HG03159 (cell line): ENCODE measurements around the gene VEGFA.
A peak's percentile ranks its signal among the peaks of the same experiment; 100 is the strongest.

Experiments
- ATAC-seq: cut with Tn5 transposase; IDR thresholded peaks from one replicate; pipeline ENCODE4 v1.9.1; 2021; ENCODE audit warnings: mild to moderate bottlenecking, moderate library complexity; ENCODE audit not compliant: unreplicated experiment

VEGFA gene

DNA sequence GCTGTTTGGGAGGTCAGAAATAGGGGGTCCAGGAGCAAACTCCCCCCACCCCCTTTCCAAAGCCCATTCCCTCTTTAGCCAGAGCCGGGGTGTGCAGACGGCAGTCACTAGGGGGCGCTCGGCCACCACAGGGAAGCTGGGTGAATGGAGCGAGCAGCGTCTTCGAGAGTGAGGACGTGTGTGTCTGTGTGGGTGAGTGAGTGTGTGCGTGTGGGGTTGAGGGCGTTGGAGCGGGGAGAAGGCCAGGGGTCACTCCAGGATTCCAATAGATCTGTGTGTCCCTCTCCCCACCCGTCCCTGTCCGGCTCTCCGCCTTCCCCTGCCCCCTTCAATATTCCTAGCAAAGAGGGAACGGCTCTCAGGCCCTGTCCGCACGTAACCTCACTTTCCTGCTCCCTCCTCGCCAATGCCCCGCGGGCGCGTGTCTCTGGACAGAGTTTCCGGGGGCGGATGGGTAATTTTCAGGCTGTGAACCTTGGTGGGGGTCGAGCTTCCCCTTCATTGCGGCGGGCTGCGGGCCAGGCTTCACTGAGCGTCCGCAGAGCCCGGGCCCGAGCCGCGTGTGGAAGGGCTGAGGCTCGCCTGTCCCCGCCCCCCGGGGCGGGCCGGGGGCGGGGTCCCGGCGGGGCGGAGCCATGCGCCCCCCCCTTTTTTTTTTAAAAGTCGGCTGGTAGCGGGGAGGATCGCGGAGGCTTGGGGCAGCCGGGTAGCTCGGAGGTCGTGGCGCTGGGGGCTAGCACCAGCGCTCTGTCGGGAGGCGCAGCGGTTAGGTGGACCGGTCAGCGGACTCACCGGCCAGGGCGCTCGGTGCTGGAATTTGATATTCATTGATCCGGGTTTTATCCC, at the start of gene VEGFA:
Gene VEGFA (plus strand): TSS at position 686 of the 846 bp plus-strand sequence.
- peak; percentile 44 for ATAC-seq

DNA sequence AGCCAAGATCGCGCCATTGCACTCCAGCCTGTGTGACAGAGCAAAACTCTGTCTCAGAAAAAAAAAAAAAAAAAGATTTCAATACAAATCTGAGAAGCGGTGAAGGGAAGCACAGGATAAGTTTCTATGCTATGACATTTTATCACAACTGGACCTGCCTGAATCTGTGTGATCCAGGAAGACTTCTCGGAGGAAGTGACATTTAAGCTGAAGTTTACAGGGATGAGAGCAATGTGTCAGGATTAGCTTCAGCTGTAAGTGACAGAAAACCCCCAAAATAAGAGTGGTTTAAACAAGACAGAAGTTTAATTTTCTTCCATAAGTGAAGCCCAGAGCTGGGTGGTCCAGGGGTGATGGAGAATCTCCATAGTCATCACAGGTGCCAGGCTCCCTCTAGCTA, 49.0 kb upstream of the VEGFA start:
- ATAC-seq = no peak

DNA sequence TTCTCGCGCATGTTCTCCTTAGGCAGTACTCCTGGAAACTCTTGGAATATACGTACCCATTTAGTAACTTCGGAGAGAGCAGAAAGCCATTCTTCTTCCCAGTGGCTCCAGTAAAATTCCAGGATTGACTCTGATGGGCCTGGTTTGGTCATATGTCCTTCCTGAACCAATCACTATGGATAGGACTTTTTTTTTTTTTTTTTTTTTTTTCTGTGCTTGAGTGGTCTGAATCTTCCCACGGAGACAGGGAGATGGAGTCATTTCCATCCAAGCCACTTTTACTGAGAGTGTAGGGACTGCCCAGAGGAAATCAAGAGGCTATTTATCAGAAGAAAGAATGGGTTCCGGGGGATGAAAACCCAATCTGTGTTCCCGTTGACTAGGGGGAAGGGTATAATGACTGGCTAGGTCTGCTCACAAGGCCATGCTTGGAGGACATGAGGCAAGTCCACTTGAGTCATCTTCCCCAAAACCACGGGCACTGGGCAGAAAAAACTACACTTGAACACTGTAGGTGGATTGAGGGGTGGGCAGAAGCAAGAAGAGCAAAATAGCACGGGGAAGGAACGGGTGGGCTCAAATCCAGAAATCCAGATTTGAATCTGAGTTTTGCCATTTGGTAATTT, 47.0 kb upstream of the VEGFA start:
- ATAC-seq = no peak

DNA sequence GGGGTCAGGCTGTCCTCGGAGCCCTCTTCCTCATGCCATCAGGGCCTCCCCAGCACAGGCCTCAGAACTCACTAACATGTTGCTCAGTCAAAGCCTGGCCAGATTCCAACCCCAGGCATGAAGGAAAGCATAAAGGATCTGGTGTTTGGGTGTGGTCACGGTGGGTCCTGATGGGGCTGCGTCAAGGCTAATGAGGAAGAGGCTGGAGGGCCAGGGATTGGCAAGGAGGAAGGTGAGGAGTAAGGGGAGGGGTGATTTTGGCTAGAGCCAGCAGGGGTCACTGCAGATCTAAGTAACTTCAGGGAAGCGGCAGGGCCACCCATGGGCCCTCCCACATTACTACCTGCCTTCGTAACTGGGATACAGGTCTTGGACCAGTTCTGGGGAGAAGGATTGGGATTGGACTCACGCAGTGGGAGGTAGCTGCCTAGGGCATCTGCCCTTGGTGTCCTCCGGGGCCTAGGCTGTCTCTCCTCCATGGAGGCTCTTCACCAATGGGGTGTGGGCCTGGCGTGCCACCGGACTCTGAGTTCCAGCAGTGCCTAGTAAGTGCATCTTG, 46.2 kb upstream of the VEGFA start:
- peak; percentile 64 for ATAC-seq

DNA sequence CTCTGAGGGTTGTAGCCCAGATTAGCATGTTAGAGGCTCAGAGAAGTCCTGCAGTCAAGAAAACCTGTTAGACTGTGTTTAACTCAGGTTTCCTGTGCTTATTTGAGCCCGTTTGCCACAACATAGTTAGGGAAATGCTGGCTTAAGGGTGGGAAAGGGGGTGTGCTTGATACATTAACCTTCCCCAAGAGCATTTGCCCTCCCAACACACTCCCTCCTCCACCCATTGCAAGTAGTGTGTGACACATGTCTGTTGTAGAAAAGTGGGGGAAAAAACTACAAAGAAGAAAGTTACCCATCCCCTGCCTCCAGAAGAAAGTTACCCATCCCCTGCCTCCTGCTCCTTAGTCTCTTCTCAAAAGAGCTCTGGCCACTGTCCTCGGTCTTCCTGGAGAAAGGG, 45.7 kb upstream of the VEGFA start:
- ATAC-seq = no peak

DNA sequence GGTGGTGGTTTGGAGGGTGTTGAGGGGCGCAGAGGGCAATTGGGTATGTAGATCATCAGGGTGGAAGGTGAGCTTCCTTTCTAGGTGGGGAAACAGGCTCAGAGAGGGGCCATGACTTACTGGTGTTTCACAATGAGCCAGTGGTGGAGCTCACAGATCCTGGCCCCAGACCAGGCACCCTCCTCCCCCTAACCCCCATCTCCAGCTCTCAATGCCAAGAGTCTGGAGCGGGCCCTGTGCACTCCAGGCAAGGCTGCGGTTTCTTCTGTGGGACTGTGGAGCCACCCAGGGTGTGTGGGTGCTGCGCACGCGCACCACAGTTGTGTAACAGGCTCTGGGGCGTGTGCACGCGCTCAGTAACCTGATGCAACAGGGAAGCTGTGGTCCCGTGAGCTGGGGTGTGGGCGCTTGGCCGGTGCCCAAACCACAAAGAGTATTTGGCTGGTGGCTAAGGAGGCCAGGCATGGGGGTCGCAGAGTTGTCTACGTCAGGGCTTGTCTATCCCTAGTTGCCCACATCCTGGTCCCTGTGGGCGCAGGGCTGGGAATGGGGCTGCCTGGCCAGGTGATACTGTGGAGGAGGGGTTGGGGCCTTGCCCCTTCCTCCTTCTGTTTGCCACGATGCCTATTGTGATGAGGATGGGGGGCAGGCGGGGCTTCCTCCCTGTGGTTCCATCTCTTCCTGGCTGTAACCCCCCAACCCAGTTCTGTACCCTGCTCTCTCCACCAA, 44.9 kb upstream of the VEGFA start:
- ATAC-seq = peak; percentile 66

DNA sequence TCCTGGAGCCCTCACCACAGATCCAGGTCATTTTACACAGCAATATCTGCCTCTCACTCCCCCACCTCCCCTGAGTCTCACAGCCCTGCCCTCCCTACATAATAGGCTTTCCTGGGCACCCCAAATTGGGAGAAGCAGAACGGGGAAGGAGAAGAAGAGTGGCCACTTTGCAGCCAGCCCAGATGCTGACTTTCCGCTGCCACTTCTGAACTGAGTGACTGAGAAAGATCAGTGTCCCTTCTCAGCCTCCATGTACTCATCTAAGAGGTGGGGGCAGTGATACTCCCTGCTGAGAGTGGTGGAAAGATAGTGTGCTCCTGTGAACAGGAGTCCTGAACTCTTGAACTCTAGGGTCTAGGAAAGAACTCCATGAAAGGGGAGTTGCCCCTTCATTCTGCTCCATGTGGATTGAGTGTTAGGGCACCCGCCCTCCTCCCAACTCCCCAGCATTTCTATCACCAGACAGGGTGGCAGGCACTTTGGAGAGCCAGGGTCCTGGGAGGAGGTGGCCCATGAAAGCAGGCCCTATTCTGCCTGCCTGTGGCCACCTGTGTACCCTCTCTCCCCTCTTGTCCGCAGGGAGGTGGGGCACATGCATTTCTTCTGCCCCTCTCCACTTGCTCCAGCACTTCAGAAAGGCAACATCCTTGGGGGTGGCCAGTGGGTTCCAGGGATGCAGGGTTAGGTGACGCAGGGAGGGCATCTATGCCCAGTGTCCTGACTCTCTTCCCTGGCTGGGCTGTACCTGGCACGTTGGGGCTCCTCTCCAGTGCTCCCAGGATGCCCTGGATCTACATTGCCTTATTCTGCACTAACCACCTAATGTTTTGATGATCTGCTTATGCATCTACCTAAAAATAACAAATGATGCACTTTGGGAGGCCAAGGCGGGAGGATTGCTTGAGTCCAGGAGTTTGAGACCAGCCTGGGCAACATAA, 44.1 kb upstream of the VEGFA start:
- no peak for ATAC-seq

DNA sequence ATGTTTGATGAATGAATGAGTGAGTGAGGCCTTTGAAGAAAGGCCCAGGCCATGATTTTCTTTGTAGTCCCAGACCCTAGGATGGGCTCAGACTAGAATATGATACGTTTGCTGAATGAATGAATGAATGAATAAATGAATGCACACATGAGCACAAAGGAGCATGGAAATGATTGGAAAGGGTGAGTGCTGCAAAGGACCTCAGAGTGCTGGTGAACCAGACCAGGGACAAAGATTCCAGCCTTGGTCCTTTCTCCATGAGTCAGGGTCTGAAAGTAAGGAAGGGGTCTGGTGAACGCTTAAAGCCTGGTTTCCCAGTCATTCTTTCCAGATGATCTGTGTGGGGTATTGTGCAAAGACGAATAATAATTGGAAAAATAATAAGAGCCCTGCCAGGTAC, 42.4 kb upstream of the VEGFA start:
- no peak for ATAC-seq

DNA sequence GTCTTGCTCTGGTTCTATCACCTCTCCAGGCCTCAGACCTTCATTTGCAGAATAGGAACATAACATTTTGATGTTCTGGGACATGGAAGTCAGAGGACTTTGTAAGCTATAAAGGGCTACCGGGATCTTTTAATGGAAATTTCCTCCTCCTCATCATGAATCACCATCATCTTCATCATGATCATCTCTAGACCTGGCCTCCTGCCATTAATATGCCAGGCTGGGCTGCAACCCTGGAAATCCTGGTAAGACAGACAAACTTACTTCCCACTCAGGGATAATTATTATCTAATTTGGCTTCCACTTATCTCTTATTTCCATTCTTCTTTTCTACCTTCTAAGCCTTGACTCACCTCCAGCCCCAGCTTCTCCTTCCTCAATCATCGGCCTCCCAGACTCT, 41.4 kb upstream of the VEGFA start:
- no peak for ATAC-seq

DNA sequence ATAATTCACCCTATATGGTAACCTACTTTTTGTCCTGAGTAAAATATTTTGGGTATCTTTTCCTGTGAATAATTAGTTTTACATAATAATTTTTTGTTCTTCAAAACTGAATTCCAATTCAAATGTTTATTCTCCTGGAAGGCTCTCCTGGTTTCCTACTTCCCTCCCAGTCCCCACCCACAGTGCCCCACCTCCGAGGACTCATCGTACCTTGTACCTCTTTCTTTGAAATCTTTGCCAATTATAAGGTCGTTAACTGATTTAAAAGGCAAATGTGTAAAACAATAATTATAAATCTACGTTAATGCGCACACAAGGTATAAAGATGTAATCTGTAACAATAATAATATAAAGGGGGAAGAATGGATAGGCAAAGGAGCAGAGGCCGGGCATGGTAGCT, 40.5 kb upstream of the VEGFA start:
- ATAC-seq = no peak

DNA sequence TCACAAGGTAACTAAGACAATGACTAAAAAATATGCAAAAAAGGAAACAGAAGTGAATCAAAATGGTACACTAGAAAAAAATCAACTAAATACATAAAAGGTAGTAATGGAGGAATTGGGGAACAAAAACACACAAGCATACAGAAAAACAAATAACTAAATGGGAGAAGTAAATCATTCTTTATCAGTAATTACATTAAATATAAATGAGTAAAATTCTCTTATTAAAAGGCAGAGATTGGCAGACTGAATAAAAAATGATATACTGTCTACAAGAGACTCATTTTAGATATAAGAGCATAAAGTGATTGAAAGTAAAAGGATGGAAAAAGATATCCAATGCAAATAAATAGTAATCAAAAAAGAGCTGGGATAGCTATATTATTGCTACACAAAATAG, 39.4 kb upstream of the VEGFA start:
- no peak for ATAC-seq

DNA sequence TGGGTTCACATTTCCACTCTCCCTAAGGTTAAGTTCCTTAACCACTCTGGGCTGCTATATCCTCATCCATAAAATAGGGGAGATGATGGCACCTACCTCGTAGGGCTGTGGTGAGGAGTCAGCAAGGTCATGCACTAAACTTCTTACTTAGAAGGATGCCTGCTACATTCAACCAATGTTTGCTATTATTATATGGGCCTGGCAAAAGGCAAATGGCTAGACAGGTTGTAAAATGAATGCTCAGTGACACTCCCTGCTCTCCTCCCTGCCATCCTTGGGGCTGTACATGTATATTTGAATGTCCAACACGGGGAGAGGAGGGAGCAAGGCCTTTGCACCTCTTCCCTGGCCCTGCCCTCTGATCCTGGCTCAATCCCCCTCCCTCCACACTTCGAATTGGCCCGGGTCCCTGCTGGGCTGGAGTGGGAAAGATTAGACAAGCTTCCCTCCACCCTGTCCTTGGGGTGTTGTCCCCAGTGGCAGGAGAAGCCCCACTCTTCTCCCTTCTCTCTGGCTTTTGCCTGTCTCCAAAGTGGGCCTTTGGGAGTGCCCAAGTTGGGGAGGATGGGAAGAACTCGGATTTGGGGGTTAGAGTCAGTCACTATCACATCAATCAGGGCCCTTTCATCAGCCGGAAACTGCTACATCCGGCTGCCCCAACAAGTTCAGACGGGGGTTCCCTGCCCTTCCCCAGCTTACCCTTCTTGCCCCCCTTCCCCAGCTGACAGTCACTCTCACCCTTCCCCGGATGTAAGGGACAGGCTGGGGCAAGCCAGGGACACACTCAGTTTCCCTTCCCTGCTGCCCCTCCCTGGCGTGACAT, 36.3 kb upstream of the VEGFA start:
- peak; percentile 76 for ATAC-seq

DNA sequence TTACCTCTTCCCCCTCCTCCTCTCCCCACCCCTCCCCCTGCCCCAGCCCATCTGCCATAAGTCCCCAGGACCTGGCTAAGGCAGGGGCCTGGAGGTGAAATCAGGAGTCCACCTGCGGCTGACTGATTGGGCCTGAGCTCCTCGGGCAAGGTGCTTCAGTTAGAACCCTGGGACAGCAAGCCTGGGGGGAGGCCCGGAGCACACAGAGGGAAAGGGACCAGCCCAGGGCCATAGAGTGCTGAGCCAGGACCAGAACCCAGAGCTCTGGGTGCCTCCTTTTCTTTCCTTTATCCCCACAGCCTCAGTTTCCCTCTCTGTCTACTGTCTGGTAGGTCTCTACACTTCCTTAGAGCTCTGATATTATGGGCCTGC, 35.7 kb upstream of the VEGFA start:
- ATAC-seq = no peak

DNA sequence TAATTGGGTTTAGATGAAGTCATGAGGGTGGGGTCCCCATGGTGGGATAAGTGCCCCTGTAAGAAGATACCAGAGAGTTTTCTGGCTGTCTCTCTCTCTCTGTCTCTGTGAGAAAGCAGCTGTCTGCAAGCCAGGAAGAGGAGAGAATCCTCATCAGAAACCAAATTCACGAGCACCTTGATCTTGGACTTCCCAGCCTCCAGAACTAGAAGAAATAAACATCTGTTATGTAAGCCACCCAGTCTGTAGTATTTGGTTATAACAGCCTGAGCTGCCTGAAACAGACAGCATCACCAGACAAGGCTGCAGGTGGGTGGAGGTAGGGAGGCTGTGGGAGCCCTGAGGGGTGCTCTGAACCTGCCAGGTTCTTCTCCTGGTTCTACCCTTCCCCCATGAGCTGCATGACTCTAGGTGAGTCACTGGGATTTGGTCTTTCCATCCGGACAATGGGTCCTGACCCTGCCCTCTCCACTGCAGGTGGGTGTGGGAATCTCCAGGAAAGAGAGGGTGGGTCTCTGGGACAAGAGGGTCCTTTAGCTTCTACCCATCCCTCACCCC, 34.3 kb upstream of the VEGFA start:
- no peak for ATAC-seq

DNA sequence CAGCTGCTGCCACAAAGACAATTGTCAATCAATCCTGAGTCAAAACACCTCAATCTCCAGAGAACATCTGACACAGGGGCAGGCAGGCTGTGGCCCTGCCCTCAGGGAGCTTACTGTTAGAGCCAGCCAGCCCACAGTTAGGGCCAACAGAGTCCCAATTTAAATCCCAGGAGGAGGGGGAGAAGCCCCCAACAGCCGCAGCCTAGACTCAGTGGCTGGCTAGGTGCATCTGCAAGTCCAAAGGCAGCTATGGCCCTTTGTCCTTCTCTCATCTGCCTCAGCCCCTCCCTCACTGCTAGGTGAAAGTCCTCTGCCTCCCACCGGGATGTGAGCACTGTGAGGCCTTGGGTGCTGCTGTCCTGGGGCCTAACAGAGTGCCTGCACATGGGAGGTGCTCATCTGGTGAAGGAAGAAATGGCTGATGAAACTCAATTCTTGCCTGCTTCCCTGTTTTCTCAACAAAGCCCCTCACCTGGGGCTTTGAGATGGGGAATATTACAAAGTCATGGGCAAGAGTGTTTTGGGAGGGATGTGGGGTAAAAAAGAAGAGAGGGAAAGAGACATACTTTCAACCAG, 33.7 kb upstream of the VEGFA start:
- ATAC-seq = no peak

DNA sequence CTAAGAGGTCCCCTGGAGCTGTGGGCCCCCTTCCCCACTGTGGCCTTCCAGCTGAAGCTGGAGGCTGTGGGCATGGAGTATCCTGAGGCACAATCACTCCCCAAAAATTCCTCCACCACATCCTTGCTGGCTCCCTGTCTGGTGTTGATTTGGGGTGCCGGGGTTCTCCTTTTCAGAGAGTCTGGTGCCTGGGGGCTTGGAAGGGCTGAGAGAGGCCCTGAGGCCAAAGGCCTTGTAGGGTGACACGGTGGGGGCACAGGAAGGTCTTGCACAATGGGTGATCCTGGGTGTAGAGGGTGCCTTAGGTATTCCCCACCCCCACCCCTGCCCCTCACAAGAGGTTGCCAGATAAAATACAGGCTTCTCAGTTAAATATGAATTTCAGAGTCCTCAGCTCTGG, 33.2 kb upstream of the VEGFA start:
- no peak for ATAC-seq

DNA sequence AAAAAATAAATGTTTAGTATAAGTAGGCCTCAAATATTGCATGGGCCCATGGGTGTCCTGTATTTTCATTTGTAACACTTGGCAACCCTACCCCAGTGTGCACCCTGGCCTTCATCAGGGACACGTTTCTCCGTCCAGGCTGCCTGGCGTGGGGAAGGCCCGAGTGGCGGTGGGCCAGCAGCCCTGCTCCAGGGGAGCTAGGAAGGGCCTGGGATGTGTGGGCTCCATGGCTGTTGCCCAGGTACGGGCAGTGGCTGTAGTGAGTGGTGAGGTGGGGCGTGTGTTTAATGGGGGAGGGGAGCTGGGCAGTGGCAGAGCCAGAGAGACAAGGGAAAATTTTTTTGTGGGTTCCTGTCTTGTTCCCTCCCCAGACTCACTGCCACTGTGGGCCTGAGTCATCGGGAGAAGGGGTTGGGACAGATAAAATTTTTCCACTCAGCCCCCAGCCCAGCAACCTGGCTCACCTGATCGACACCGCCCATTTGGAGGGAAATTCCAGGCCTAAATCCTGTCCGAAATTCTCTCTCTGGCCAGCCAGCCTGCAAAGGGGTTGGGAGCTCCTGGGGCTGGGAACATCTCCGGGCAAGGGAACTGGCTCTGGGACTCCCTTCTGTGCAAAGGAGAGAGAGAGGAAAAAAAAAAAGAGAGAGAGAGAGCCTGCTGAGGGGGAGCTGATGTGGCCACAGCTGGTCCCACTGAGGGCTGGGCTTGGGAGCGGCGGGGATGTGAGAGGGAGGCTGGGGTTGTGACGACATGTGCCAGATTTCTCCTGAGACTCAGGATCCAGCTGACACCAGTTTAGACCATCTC, 32.5 kb upstream of the VEGFA start:
- ATAC-seq = no peak

DNA sequence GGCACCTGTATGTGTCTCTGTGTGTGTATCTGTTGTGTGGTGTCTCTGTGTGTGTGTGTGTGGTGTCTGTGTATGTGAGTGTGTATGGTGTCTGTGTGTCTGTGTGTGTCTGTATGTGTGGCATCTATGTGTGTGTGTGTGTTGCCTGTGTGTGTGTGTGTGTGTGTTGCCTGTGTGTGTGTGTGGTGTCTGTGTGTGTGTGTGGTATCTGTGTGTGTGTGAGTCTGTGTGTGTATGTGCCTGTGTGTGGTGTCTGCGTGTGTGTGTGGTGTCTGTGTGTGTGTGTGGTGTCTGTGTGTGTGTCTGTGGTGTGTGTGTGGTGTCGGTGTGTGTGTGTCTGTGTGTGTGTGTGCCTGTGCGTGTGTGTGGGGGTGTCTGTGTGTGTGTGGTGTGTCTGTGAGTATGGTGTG, 31.7 kb upstream of the VEGFA start:
- no peak for ATAC-seq
